Measurements from ENCODE around the gene RGS9BP.

GRCh38 chr19:32719611-32720059, 44.0 kb downstream of the RGS9BP start, which contains the start of gene TDRD12:
- TF ChIP-seq EZH2 (IDR thresholded peaks at IDR 0.05; ENCODE audit: low read length, missing control alignments) (no peak), CTCF (conservative IDR thresholded peaks at IDR 0.05 in 1 of 2, IDR thresholded peaks at IDR 0.05 in 1 of 2; ENCODE audit: low read depth in 1 of 2, low read length in 2 of 2) (no peak)

All from fibroblast of lung (primary cell).